ENCODE data around the gene ACSL1. TPM values are rescaled to one million over a fixed set of nuclear protein-coding genes. Genes with fewer than 3 reads are reported as not detected.
"Not testable (repeated sequence)": the region's sequence is repeated elsewhere in the genome, so short reads cannot be mapped to it uniquely, and the experiment has no call there.

ACSL1 gene
- total RNA-seq, 1 experiment from 2014 or later, result 25.9 TPM

GRCh38 chr4:184843984-184844554 lies 18.3 kb upstream of the ACSL1 start:
- no peak for DNase-seq (ENCODE audit: low spot score)

- not testable (repeated sequence) for DNase-seq (ENCODE audit: low spot score)
These were observed 13.3 kb upstream of the ACSL1 start for GRCh38 chr4:184839075-184839399.

GRCh38 chr4:184838249-184839074 lies 12.7 kb upstream of the ACSL1 start:
- peak; percentile 7 for DNase-seq (ENCODE audit: low spot score)

- DNase-seq (ENCODE audit: low spot score), result no peak
These were observed 10.8 kb upstream of the ACSL1 start for GRCh38 chr4:184836613-184837012.

GRCh38 chr4:184833046-184833838 lies 7.5 kb upstream of the ACSL1 start:
- no peak for DNase-seq (ENCODE audit: low spot score)

GRCh38 chr4:184831153-184831552 lies 5.4 kb upstream of the ACSL1 start:
- no peak for DNase-seq (ENCODE audit: low spot score)

GRCh38 chr4:184826691-184827270 lies 1.0 kb upstream of the ACSL1 start:
- DNase-seq (ENCODE audit: low spot score), result no peak

- no peak for DNase-seq (ENCODE audit: low spot score)
These were observed 450 bp downstream of the ACSL1 start for GRCh38 chr4:184825141-184825895.

- DNase-seq (ENCODE audit: low spot score), result no peak
These were observed 1.0 kb downstream of the ACSL1 start for GRCh38 chr4:184824776-184825084.

GRCh38 chr4:184824081-184824775 lies 1.5 kb downstream of the ACSL1 start:
- no peak for DNase-seq (ENCODE audit: low spot score)

- no peak for DNase-seq (ENCODE audit: low spot score)
These were observed 2.8 kb downstream of the ACSL1 start for GRCh38 chr4:184823014-184823413.

GRCh38 chr4:184822356-184822755 lies 3.4 kb downstream of the ACSL1 start:
- DNase-seq (ENCODE audit: low spot score), result no peak

- DNase-seq (ENCODE audit: low spot score), result no peak
These were observed 4.5 kb downstream of the ACSL1 start for GRCh38 chr4:184821242-184821641.

- no peak for DNase-seq (ENCODE audit: low spot score)
These were observed 6.0 kb downstream of the ACSL1 start for GRCh38 chr4:184819786-184820185.

- DNase-seq (ENCODE audit: low spot score), result no peak
These were observed 7.6 kb downstream of the ACSL1 start for GRCh38 chr4:184818216-184818564.

- no peak for DNase-seq (ENCODE audit: low spot score)
These were observed 8.1 kb downstream of the ACSL1 start for GRCh38 chr4:184817494-184818215.

- DNase-seq (ENCODE audit: low spot score), result no peak
These were observed 8.8 kb downstream of the ACSL1 start for GRCh38 chr4:184816962-184817361.

- DNase-seq (ENCODE audit: low spot score), result peak; percentile 68
These were observed 10.5 kb downstream of the ACSL1 start for GRCh38 chr4:184815046-184815877.

- DNase-seq (ENCODE audit: low spot score), result no peak
These were observed 11.1 kb downstream of the ACSL1 start for GRCh38 chr4:184814686-184815045.

GRCh38 chr4:184812651-184813181 lies 13.1 kb downstream of the ACSL1 start:
- DNase-seq (ENCODE audit: low spot score), result no peak
